Measurements from ENCODE around the gene TBXAS1.

The TBXAS1 gene

GRCh38 chr7:139829025-139829774, at the start of gene TBXAS1:
Gene TBXAS1, plus strand, starts transcription at chr7:139829264. Its CDS starts 127 bp downstream, at chr7:139829391.
- no peak for DNase-seq (ENCODE audit: low read depth, low spot score)
- TF ChIP-seq CTCF (IDR thresholded peaks at IDR 0.05; ENCODE audit: insufficient read depth, low read length, missing control alignments), result no peak
- no peak within 1 kb of the TSS for H3K4me3 ChIP-seq (ENCODE audit: low read depth, low read length)
- ChIA-PET CTCF (interaction anchor here (1.8 kb wide), 1 partner anchor 182 kb away, joined by 4 read pairs; no protein-coding TSS in a partner anchor), POLR2A (no interaction called here)

- H3K4me3 ChIP-seq (ENCODE audit: low read depth, low read length), result no peak overlapping the region
- ChIA-PET CTCF (interaction anchor here (0.8 to 1.9 kb wide), 5 partner anchors 15 to 220 kb away, joined by 3 to 5 read pairs (median 3); no protein-coding TSS in a partner anchor), POLR2A (no interaction called here)
- DNase-seq (ENCODE audit: low read depth, low spot score), result no peak
- no peak for TF ChIP-seq CTCF (IDR thresholded peaks at IDR 0.05; ENCODE audit: insufficient read depth, low read length, missing control alignments)
These were observed 46.1 kb upstream of the TBXAS1 start for GRCh38 chr7:139782932-139783331.

- no peak overlapping the region for H3K4me3 ChIP-seq (ENCODE audit: low read depth, low read length)
- CTCF ChIA-PET, result interaction anchor here (0.8 to 1.9 kb wide), 5 partner anchors 14 to 219 kb away, joined by 3 to 5 read pairs (median 4); no protein-coding TSS in a partner anchor
- no peak for DNase-seq (ENCODE audit: low read depth, low spot score)
- POLR2A ChIA-PET, result no interaction called here
- TF ChIP-seq CTCF (IDR thresholded peaks at IDR 0.05; ENCODE audit: insufficient read depth, low read length, missing control alignments), result no peak
These were observed 45.2 kb upstream of the TBXAS1 start for GRCh38 chr7:139783647-139784385.

GRCh38 chr7:139784648-139785047, 44.4 kb upstream of the TBXAS1 start:
- ChIA-PET POLR2A (no interaction called here), CTCF (interaction anchor here (1.1 to 1.9 kb wide), 3 partner anchors 139 to 218 kb away, joined by 3 to 5 read pairs (median 5); no protein-coding TSS in a partner anchor)
- no peak overlapping the region for H3K4me3 ChIP-seq (ENCODE audit: low read depth, low read length)
- no peak for TF ChIP-seq CTCF (IDR thresholded peaks at IDR 0.05; ENCODE audit: insufficient read depth, low read length, missing control alignments)
- DNase-seq (ENCODE audit: low read depth, low spot score), result no peak

- ChIA-PET CTCF (no interaction called here), POLR2A (no interaction called here)
- TF ChIP-seq CTCF (IDR thresholded peaks at IDR 0.05; ENCODE audit: insufficient read depth, low read length, missing control alignments), result no peak
- DNase-seq (ENCODE audit: low read depth, low spot score), result no peak
- no peak overlapping the region for H3K4me3 ChIP-seq (ENCODE audit: low read depth, low read length)
These were observed 37.7 kb upstream of the TBXAS1 start for GRCh38 chr7:139791316-139791715.

- H3K4me3 ChIP-seq (ENCODE audit: low read depth, low read length), result no peak overlapping the region
- CTCF ChIA-PET, result interaction anchor here (1.1 to 2.1 kb wide), 3 partner anchors 14 to 208 kb away, joined by 3 to 4 read pairs (median 3); no protein-coding TSS in a partner anchor
- no peak for DNase-seq (ENCODE audit: low read depth, low spot score)
- no peak for TF ChIP-seq CTCF (IDR thresholded peaks at IDR 0.05; ENCODE audit: insufficient read depth, low read length, missing control alignments)
- POLR2A ChIA-PET, result no interaction called here
These were observed 31.5 kb upstream of the TBXAS1 start for GRCh38 chr7:139797607-139798006.
